Endometrial microvascular endothelial cells (primary cell): ENCODE measurements around the gene SIKE1. TPM values are rescaled to one million over a fixed set of nuclear protein-coding genes. Genes with fewer than 3 reads are reported as not detected.
"Not testable (repeated sequence)": the region's sequence is repeated elsewhere in the genome, so short reads cannot be mapped to it uniquely, and the experiment has no call there.

Source experiments
- in situ Hi-C: cut with HindIII; loops from 2 replicates; pipeline ENCODE4 v1.10.0; 2017; ENCODE audit warnings: low sequenced_read_pairs, low pct_unique_long_range_greater_than_20kb; ENCODE audit errors: inconsistent ontology term
- total RNA-seq: library from RNA; depleted of rRNA; stranded (reverse); fragments of >200 nt; gene quantifications from one replicate; pipeline ENCODE4 v1.2.3, GENCODE V29; 2015; ENCODE audit errors: inconsistent ontology term

Gene SIKE1
- 23.6 TPM for total RNA-seq

DNA sequence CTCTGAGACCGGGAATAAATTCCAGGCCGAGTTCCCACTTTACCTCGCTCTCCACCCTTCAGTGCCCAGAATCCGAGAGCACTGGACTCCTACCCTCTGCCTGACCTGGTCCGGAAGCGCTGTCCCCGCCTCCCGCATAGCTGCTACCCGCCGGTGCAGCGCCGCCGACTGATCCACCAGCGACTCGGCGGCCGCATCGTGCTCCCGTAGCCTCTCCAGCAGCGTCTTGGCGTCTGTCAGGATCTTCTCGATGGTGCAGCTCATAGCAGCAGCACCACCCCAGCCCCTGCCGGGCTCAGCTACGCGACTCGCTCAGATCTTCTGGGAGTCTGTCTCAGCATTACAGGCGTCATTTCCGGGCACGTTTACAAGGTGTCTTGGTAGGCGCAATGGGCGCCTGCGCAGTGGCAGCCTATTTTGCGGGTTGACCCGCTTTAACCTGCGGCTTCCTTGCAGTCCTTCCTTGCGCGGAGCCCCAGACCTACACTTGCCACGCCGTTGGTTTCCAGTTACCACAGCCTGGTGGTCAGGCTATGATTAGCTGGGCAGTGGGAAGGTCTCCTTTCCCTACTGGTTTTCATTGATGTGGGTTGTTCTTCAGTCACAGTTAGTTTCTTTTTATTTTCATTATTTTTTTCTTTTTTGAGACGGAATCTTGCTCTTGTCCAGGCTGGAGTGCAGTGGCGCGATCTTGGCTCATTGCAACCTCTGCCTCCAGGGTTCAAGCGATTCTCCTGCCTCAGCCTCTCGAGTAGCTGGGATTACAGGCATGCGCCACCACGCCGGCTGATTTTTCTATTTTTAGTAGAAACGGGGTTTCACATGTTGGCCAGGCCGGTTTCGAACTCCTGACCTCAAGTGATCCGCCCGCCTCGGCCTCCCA lies at the start of gene SIKE1:
TSS of gene SIKE1 (minus strand) at position 342 of the 883 bp plus-strand sequence. CDS start at position 264, 78 bp downstream.
- in situ Hi-C loops, result no loop called here

DNA sequence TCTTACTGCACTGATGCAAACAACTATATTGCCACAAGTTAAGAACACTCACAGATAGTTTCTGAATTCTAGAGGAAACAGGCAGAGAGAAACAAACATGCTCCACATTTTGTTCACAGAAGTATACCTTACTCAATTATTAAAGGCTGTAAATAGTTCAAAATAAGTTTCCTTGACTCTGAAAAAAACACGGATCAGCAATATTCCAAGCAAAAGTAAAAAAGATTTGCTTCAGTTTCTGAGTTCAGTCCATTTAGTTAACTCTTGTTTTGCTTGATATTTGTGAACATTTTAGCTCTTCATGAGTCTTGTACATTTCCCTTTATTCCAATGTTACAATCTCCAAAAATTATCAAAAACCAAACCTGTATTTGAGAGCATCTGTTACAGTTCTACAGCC lies 49.6 kb upstream of the SIKE1 start:
- in situ Hi-C loops, result not testable (repeated sequence)

DNA sequence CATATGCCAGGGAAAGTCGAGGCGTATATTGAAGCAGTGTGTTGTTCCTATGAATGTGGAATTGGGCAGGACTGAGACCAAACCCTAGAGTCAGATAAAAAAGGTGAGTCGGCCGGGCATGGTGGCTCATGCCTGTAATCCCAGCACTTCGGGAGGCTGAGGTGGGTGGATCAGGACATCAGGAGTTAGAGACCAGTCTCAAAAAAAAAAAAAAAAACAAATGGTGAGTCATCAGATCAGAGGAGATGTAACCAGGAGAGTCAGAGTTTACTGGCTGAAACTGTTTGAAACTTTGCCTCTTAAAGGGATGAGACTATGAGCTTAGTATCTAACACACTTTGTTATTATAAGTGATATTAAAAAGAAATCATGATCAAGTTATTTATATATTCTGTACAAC lies 47.8 kb upstream of the SIKE1 start:
- in situ Hi-C loops, result no loop called here

- in situ Hi-C loops, result no loop called here
Observed at GRCh38 chr1:114821978-114822377, 41.5 kb upstream of the SIKE1 start.

DNA sequence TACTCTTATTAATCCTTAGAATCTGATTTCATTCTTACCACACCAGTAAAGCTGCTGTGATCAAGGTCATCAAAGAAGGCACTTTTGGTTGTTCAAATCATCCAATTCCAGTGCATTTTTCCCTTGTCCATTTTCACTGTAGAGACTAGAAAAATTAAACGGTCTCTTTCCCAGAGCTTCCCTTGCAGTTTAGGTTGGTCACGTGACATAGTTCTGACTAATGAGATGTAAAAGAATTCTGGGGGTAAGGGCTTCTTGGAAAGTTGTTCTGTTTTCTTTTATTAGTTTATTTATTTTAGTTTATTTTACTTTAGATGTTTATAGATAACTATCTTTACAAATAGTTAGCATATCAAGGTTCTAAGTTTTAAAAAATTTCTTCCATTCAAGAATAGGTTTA lies 39.9 kb upstream of the SIKE1 start:
- in situ Hi-C loops, result no loop called here

- in situ Hi-C loops, result no loop called here
Observed at GRCh38 chr1:114819869-114820268, 39.4 kb upstream of the SIKE1 start.

- in situ Hi-C loops, result not testable (repeated sequence)
Observed at GRCh38 chr1:114804449-114804848, 24.0 kb upstream of the SIKE1 start.

DNA sequence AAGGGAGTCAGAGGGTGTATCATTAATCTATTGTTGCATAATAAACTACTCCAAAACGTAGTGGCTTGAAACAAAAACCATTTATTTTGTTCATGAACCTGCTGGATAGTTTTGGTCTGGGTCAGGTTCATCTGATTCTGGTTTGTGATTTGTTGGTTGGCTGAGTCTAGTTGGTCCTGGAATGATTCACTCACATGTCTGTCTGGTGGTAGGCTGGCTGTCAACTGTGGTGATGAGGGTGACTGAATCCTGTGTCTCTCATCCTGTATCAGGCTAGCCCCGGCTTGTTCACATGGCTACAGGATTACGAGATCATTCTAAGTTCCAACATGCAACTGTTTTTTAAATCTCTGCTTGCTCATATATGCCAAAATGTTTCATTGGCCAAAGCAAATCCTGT lies 22.5 kb upstream of the SIKE1 start:
- in situ Hi-C loops, result no loop called here

GRCh38 chr1:114794038-114794437 lies 13.6 kb upstream of the SIKE1 start:
- in situ Hi-C loops, result no loop called here

GRCh38 chr1:114790581-114790980 lies 10.1 kb upstream of the SIKE1 start:
- in situ Hi-C loops, result not testable (repeated sequence)

DNA sequence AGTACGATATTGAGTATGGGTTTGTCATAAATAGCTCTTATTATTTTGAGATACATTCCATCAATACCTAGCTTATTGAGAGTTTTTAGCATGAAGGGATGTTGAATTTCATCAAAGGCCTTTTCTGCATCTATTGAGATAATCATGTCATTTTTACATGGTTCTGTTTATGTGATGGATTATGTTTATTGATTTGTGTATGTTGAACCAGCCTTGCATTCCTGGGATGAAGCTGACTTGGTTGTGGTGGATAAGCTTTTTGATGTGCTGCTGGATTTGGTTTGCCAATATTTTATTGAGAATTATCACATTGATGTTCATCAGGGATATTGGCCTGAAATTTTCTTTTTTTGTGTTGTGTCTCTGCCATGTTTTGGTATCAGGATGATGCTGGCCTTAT lies 6.0 kb upstream of the SIKE1 start:
- in situ Hi-C loops, result not testable (repeated sequence)

DNA sequence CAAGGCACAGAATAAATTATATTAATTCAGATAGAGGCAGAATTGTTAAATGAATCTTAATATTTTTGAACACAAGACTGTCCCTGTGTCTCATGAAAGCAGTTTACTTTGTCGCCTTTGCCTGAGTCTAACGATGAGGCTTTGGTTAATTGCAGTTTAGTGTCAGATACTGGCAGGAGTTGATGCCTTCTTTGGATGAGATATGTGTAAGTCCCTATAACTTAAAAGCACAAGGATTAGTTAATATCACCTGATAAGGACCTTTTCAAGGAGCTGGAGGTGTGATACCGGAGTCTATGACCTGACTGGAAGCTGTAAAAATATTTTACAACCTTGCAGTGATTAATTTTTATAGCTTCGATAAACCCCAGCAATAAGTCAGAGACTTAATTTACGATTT lies 2.0 kb upstream of the SIKE1 start:
- in situ Hi-C loops, result no loop called here

DNA sequence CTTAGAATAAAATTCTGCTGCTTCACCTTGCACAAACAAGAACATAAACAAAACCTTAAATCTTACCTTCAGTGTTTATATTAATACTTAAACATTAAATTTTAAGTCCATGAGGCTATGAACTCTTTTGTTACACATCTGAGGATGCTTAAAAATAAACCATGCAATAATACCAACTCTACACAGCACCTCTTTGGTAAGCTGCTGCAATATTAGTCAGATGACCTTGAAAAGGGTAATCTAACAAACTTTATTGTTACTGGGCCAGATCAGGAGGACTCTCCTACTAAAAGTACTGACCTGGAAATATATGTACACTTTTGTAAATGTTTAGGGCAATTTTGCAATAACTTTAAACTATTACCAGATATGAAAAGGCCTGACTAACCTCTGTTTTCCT lies 763 bp downstream of the SIKE1 start:
- in situ Hi-C loops, result no loop called here

- in situ Hi-C loops, result not testable (repeated sequence)
Observed at GRCh38 chr1:114776726-114777125, 3.8 kb downstream of the SIKE1 start.

- in situ Hi-C loops, result no loop called here
Observed at GRCh38 chr1:114771992-114772391, 8.5 kb downstream of the SIKE1 start.

DNA sequence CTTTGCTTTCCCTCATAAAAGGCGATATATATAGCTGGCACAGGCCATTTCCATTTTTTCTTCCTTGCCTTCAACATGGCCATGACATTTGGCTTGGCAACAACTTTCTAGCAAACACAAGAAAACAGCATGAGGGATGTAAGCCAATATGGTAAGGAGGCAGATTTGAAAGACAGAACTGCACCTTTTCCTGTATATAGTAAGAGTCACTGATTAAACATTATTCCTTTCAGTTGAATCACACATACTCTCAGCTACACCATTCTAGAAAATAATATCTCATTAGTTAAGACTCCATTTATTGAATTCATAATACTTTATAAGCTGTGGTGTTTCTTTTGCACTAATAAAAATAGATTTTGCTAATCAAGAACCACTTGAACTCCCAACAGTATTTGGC lies 9.5 kb downstream of the SIKE1 start:
- in situ Hi-C loops, result no loop called here

- in situ Hi-C loops, result no loop called here
Observed at GRCh38 chr1:114764689-114765088, 15.8 kb downstream of the SIKE1 start.

DNA sequence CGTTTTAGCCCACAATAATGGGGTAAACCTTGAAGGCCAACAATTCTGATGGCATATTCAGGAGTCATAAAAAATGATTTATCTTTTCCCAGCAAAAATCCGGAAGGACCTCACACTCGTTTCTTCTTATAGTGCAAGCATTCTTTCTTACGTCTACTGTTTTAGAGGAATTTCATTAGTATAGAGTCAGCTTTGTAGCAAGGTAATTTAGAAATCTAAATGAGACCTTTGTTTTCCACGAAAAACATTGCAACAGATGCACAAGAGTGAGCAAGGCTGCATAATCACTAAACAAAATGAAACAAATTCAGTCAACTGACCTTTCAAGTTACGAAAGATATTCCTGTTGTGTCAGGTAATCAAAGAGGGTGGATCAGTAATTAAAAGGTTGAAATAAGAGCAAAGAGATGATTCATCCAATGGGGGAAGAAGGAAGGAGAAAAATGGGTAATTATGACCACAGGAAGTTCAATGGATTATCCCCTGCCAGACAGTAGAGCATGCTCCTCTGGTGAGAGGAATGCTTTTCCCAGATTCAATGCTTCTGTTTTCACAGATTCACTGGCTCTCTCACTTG lies 22.1 kb downstream of the SIKE1 start:
- in situ Hi-C loops, result no loop called here

DNA sequence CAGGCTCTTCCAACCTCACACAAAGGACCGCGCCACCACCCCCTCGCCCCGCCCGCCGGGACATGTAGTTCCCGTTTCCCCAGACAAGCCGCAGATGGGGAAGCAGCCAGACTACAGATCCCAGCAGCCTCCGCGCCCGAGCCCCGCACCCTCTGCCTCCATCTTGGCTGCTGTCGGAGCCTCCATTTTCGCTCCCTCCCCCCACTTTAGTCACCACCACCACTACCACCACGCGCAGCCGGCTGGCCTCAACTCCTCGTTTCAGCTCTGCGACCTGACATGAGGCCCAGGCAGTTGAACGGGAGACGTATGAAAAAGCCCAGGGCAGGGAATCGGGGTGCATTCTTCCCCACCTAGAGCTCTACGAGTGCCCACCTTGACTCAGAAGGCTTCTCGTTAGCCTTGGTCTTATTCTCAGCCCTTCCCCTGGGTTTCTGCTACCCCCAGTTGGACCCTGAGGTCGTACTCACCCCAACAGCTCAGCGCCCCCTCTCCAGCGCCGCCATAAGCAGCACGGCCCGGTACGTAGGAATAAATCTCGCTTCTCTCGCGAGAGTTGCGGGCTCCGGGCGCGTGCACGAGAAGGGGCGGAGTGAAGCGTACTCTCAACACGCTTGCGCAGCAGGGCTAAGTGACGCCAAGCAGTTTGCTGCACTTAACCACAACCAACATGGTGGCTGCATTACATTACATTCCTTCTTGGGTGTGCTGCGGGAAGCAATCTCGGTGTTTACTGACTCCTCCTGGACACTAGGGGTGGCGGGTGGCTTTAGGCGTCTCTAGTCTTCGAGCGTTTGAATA lies 22.8 kb downstream of the SIKE1 start, which contains the start of gene CSDE1:
TSS of gene CSDE1 (minus strand) at position 530 of the 801 bp plus-strand sequence. CDS start 18,094 bp downstream, outside the sequence.
- in situ Hi-C loops, result no loop called here
